CMK (cell line): ENCODE results near the gene TMC3.

ENCODE experiments used
- DNase-seq: peaks from one replicate; pipeline ENCODE4 v3.0.0-alpha.2; 2010; ENCODE audit warnings: low read depth

TMC3 gene

DNA sequence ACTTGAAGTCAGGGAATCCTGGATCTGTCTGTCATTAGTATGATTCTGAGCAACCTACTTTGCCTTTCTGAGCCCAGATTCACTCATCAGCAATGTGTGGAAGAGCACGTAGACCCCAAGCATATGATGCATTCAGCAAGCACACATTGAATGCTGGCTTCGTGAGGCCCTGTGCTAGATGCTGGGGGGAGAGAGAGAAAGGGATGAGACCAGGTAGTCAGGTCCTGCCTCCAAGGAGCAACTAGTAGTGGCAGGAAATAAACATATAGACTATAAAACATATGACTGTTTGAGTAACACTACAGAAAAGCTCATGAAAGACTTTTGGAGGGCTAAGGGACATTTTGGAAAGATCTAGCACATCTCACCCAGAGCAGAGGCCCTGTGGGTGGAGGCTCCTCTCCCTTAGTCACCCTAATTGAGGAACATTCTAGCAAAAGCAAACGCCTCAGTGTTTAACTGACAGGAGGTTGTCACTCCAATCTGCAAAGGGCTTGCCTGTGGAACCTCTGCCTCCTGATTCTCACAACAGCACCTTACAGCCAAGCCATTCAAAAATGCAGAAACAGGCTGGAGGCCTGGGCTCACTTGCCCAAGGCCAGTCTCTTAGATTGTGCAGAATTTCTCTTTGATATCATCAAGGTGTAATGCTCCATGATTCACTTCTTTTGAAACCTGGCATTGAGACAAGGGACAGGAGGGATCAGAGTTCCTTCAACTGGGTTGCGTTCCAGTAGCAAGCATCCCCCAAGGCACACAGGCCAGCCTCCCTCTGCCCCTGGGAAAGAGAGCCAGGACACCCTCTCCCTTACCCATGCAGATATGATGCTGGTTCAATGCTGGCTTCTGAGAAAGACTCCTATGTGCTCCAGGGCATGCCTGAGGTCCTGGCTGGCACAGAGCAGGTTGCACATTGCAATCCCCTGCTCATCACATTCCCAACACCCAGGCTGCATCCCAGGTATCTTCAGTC lies 76.1 kb downstream of the TMC3 start:
- DNase-seq, result no peak

- DNase-seq, result no peak
Observed at GRCh38 chr15:81297147-81297572, 76.9 kb downstream of the TMC3 start.

DNA sequence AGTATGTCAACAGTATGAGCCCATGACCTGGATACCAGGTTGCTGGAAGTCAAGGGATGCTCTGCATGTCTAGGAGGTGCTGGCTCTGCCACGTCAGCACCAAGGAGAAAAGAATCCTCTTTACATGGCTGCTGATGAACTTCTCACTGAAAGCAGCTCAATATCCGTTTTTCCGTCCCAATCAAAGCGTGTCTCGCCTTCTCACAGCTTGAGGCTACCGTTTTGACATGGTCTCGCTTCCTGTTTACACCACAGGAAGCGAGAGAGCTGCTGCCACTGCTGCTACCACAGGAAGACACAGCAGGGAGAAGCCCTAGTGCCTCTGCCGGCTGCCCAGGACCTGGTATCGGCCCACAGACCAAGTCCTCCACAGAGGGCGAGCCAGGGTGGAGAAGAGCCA lies 77.3 kb downstream of the TMC3 start:
- peak; percentile 75 for DNase-seq

DNA sequence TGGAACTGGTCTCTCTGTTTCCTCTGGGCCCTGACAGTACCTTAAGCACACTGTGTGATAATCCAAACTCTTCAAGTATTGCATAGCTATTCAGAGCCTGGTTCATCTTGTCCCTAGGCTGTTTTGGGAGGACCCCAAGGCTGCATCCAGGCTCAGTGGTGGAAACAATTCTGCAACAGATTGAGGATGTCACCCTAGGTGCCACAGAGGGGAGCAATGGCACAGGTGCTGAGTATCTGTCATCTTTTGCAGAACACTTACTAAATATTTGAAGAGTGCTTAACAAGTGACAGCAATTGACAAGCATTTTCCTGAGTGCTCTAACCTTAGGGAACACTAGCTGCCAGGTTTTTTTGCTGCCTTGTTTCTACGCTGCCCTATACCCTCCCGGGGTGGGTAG lies 77.8 kb downstream of the TMC3 start:
- no peak for DNase-seq

- no peak for DNase-seq
Observed at GRCh38 chr15:81295486-81296121, 78.4 kb downstream of the TMC3 start.

DNA sequence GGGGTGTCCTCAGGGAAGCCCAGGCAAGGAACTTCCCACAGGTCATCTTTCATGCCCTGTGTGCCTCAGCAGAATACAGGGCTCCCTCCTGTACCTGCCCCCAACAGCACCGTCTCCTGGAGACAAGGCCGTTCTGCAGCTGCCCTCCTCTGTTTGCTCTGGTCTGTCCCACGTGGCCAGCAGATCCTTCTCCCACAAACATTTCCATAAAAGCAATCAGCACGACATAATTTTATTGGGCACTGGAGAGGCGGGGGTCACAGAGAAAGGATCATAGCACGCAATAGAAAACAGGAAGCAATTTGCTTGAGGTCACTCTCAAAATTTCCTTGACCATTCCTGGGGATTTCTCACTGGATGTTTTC lies 79.5 kb downstream of the TMC3 start:
- no peak for DNase-seq

DNA sequence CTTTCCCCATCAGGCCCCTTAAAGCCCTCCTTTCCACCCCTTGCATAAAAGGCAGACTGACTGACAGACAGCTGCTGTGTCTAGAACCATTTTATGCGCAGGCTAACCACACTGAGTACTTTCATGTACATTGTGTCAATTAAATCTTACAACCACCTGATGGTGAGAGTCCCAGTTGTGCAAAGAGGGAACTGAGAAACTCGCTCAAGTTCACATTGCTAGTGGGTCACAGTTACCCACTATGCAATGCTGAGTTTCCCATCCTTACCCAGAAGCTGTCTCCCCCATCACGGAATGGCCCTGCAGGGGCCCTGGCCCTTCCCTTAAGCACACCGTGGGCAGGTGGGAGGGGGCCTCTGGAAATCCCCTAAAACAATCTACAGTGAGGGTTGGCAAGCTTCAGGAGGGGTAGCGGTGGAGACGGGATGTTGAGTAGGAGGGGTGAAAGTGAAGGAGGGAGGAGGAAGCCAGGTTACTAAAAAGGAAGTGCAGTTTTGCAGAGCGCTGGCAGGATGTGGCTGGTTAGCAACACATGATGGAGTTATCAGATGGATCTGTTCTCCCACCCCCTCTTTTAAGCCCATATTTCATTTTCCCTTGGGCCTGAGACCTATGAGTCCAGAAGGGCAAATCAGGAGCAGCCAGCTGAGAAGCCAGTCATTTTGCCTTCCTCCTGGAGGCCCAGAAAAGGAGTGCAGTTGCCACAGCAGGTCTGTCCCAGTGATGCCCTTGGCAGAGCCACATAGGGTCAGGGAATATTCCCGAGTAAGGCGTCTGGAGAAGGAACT lies 80.1 kb downstream of the TMC3 start:
- peak; percentile 81 for DNase-seq

GRCh38 chr15:81292523-81293001 lies 81.5 kb downstream of the TMC3 start:
- DNase-seq, result no peak

- DNase-seq, result no peak
Observed at GRCh38 chr15:81291916-81292522, 82.0 kb downstream of the TMC3 start.

- DNase-seq, result no peak
Observed at GRCh38 chr15:81289910-81290309, 84.1 kb downstream of the TMC3 start.

GRCh38 chr15:81288616-81289015 lies 85.4 kb downstream of the TMC3 start:
- DNase-seq, result no peak

- no peak for DNase-seq
Observed at GRCh38 chr15:81288040-81288439, 86.0 kb downstream of the TMC3 start.

GRCh38 chr15:81286621-81287121 lies 87.3 kb downstream of the TMC3 start:
- DNase-seq, result no peak

DNA sequence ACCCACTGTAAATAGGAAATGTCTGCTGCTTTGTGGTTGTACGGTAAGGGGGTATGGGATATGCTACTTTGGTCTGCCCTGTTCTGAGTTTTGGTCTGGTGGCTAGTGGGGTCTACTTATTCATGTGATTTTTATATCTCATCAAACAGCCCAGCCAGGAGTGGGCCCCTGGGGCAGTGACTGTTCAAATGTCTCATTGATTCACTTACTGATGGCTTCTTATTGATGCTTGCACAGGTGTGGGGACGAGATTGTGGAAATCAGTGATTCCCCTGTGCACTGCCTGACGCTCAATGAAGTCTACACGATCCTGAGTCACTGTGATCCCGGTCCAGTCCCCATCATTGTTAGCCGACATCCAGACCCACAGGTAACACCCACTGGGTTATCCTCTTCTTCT lies 88.6 kb downstream of the TMC3 start:
- DNase-seq, result no peak

GRCh38 chr15:81284256-81285031 lies 89.6 kb downstream of the TMC3 start:
- no peak for DNase-seq

DNA sequence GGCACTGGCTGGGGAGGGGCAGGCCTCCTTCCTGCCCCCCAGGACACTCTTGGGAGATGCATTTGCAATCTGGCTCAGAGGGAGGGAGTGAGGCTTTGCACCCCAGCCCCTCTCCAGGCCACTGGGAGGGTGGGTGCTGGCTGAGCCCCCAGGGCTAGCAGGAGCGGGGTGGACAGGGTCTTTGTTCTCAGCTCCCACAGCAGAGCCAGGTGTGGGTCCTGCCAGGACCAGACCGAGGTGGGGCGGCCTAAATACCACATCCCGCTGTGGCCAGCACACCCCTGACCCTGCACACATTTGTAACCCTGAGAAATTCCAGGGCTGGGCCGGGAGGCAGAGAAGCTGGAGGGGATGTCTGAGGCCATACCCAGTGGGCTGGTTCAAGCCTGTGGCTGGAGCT lies 91.1 kb downstream of the TMC3 start:
- DNase-seq, result no peak

GRCh38 chr15:81282606-81282895 lies 91.5 kb downstream of the TMC3 start:
- DNase-seq, result no peak

GRCh38 chr15:81281766-81282605 lies 92.0 kb downstream of the TMC3 start:
- DNase-seq, result no peak

DNA sequence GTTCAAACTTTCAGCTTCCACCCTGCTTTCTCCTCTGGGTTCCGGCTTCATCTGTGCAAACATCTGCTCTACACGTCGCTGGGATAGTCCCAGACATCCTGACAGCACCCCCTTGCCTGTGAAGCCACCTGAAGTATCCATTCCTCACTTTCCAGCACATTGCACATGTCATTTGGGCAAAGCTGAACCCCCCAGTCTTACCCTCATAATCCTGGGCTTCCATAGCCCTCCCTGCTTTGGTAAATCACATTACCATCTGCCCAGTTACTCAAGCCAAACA lies 92.6 kb downstream of the TMC3 start:
- DNase-seq, result no peak
